Activated CD8-positive, alpha-beta memory T cell treated with anti-CD3 and anti-CD28 coated beads for 48 hours (primary cell): ENCODE results near the gene NEK2.
"Not testable (repeated sequence)": the region's sequence is repeated elsewhere in the genome, so short reads cannot be mapped to it uniquely, and the experiment has no call there.

Experiments
- DNase-seq, 3 experiments: peaks; one replicate each; pipeline ENCODE4 v3.0.0-alpha.2; 2020; ENCODE audit warnings: low read depth in 2 of 3, low spot score in 2 of 3

Gene NEK2

DNA sequence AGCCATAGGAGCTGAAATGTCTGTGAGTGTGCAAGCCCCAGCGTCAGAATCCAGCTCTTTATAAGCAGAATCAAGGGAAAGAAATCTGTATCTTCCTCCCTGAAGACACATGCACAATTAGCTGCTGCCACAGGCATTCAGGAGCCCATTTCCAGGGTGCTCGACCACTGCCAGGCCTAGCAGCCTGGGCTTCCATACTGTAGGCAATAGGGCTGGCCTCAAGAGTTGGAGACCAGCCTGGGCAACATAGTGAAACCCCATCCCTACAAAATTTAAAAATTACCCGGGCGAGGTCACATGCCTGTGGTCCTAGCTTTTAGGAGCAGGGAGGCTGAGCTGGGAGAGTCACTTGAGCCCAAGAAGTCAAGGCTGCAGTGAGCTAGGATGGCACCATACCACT is 41.0 kb downstream of the NEK2 start:
- DNase-seq, result no peak

GRCh38 chr1:211633524-211633846 is 41.9 kb downstream of the NEK2 start:
- no peak for DNase-seq

GRCh38 chr1:211632808-211633523 is 42.5 kb downstream of the NEK2 start:
- DNase-seq, result no peak

GRCh38 chr1:211632117-211632807 is 43.2 kb downstream of the NEK2 start:
- DNase-seq, result no peak

GRCh38 chr1:211631168-211631567 is 44.3 kb downstream of the NEK2 start:
- no peak for DNase-seq

- DNase-seq, result no peak
Observed at GRCh38 chr1:211630236-211631081, 45.0 kb downstream of the NEK2 start.

- no peak for DNase-seq
Observed at GRCh38 chr1:211628417-211628816, 47.0 kb downstream of the NEK2 start.

GRCh38 chr1:211627259-211627658 is 48.2 kb downstream of the NEK2 start:
- DNase-seq, result no peak

DNA sequence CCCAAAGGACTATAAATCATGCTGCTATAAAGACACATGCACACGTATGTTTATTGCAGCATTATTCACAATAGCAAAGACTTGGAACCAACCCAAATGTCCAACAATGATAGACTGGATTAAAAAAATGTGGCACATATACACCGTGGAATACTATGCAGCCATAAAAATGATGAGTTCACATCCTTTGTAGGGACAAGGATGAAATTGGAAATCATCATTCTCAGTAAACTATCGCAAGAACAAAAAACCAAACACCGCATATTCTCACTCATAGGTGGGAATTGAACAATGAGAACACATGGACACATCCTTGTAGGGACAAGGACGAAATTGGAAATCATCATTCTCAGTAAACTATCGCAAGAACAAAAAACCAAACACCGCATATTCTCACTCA is 49.6 kb downstream of the NEK2 start:
- not testable (repeated sequence) for DNase-seq

- DNase-seq, result no peak
Observed at GRCh38 chr1:211625040-211625439, 50.4 kb downstream of the NEK2 start.

DNA sequence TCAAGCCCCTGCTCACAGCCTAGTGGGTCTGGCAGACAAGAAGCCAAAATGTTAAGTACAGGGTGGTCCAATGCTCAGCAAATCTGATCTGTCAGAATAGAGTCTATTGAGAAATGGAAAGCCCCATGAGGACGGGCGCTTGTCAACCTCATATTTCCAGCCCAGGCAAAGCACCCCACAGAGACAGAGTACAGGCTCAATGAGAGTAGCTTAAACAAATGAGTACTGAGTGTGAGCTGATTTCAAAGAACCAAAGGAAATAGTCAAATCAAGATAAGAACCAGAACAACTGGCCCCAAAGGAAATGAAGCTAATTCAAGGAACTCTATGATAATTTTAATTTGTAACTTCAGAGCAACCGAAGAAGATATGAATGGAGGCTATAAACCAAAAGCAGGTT is 51.9 kb downstream of the NEK2 start:
- DNase-seq, result no peak

GRCh38 chr1:211621447-211622198 is 53.8 kb downstream of the NEK2 start:
- DNase-seq, result no peak

DNA sequence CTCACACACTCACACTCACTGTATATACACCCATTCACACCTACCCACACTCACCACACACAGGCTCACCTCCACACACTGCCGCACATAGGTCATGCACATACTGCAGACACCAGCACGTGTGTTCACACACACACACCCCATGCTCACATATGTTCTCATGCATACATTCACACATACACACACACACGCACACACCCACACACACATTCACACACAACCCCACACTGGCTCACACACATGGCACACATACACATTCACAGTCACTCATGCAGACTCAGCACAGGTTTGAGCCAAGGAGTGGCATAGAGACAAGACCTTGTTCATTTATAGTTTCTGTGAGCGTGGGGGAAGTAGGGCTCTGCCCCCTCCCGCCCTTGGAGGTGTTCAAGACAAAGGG is 55.3 kb downstream of the NEK2 start:
- no peak for DNase-seq

DNA sequence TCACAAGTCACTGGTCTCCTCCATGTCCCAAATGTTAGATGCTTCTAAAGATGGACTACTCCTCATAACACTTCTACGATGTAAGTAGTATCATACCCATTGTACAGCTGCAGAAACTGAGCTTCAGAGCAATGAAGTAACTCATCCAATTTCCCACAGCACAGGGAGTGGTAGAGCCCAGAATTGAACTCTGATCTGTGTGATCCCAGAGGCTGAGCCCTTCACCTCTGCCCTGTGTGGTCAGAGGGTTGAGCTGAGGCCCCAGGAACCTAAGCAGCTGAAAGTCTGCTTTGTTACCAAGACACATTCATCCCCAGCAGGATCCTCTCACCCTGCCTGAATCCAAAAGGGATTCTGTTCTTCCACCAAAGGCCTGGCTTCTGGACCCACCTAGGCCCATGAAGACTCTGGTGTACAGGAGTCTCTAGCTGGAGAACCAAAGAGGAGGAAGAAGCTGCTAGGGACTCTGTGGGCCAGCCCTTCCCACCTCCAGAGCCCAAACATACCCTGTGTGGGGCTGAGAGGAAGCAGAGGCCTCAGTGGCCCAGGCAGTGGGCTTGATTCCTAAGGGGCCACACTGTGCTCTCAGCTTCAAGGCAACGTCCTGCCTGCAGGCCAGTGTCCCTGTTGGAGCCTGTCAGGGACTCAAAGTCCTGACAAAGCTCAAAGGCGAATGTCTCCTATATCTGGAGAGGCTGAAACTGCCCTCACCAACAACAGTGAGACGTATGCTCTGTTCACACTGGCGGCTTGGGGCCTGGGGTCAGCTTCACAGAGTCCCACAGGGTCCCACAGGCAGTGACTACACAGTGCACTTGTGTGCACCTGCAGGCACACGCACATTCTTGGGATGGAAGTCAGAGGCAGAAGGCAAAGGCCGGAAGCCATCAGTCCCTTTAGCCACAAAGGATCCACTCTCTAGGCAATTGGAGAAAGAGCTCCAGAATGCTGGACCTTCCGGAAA is 56.1 kb downstream of the NEK2 start:
- no peak for DNase-seq

DNA sequence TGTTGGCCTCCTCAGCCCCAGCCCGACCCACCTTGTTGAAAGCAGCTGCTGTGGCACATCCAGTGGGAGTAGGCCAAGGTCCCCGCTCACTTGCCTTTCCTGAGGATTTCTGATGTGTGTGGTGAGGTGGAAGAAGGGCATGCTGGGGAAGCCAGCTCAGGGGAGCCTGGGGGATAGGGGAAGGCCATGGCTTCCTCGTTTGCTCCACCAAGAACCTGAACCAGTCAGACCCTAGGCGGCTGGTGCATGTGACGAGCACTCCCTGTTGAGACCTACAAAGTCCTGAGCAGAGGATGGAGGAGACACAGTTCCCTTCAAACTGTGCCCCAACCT is 58.5 kb downstream of the NEK2 start:
- no peak for DNase-seq

DNA sequence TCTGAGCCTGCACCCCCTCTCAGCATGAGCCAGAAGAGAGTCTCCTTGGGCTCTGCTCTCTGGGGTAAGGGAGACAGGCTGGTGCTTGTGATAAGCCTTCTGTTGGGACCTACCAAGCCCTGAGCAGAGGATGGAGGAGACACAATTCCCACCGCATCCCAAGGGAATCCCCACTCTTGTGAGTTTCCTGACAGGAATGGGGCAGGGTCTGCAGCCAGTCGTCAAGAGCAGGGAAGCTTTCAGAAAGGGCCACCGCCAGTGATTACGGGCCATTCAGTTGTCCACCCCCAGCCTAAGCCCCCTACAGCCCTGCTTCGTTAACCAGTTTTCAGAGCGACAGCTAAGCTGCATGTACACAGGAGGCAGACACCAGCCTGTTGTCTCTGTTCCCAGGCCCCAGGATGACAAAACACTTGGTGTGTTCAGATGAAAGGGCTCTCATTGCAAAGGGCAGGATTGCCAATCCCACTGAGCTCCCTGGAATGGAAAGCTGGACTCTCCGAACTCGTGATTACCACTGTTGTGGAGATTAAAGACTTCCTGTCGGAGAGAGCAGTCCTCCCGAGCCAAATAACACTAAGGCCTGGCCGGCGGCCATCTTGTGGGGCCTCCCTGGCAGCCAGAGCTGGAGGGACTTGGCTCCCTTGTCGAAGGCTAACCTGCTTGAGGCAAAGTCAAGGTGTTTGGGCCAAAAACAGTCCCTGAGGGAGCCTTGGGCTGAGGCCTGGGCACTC is 59.0 kb downstream of the NEK2 start:
- DNase-seq, result no peak

GRCh38 chr1:211614615-211615014 is 60.8 kb downstream of the NEK2 start:
- DNase-seq, result no peak

- no peak for DNase-seq
Observed at GRCh38 chr1:211613951-211614350, 61.5 kb downstream of the NEK2 start.

DNA sequence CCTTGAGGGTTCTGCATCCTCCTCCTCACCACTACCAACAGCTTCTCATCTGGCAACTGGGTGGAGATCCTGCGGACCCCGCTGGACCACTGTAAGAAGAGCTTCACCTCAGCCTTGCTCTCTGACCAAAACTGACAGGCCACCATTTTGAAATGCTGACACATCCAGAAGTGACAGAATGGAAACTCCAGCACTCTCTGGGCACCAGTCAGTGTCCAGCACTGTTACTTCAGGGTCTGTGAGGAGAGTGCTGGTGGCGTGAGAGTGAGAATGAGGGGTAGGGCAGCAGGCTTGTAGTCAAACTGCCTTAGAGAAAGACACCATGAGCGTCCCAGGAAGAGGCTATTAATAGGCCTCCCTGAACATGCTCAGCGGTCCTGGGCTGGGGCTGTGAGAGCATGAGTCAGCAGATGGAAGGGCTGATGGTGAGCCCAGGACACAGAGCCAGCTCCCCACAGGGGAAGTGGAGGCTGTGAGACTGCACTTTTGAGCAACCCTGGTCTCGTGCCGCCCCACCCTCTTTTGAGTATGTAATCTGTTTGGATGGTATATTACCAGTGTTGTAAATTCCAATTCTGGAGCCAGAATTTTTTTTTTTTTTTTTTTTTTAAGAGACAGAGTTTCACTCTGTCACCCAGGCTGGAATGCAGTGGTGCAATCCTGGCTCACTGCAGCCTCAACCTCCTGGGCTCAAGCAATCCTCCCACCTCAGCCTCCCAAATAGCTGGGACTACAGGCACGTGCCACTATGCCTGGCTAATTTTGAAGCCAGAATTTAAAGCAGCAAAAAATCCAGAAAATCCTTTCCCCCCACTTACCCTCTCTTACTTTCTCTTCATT is 62.1 kb downstream of the NEK2 start:
- no peak for DNase-seq
